AG10803 (cell line): ENCODE results near the gene C4BPA.

Source experiments
- DNase-seq: peaks from one replicate; pipeline ENCODE4 v3.0.0; 2010; ENCODE audit warnings: low read depth
- H3K4me3 ChIP-seq: 2 replicates; pipeline ENCODE4 v1.5.1; 2011; ENCODE audit warnings: mild to moderate bottlenecking, low read length, control low read depth
- TF ChIP-seq, protein P1 (sequence below): conservative IDR thresholded peaks from 2 replicates; pipeline ENCODE4 v1.5.1; 2011; ENCODE audit warnings: mild to moderate bottlenecking, low read length, control low read depth, inconsistent platforms

C4BPA gene

GRCh38 chr1:207103892-207104373, at the start of gene C4BPA:
Gene C4BPA (plus strand): TSS chr1:207104233. CDS start chr1:207113026, 8,793 bp downstream.
- DNase-seq: no peak
- H3K4me3 ChIP-seq: no peak within 1 kb of the TSS
- TF ChIP-seq, protein P1, sequence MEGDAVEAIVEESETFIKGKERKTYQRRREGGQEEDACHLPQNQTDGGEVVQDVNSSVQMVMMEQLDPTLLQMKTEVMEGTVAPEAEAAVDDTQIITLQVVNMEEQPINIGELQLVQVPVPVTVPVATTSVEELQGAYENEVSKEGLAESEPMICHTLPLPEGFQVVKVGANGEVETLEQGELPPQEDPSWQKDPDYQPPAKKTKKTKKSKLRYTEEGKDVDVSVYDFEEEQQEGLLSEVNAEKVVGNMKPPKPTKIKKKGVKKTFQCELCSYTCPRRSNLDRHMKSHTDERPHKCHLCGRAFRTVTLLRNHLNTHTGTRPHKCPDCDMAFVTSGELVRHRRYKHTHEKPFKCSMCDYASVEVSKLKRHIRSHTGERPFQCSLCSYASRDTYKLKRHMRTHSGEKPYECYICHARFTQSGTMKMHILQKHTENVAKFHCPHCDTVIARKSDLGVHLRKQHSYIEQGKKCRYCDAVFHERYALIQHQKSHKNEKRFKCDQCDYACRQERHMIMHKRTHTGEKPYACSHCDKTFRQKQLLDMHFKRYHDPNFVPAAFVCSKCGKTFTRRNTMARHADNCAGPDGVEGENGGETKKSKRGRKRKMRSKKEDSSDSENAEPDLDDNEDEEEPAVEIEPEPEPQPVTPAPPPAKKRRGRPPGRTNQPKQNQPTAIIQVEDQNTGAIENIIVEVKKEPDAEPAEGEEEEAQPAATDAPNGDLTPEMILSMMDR: no peak

DNA sequence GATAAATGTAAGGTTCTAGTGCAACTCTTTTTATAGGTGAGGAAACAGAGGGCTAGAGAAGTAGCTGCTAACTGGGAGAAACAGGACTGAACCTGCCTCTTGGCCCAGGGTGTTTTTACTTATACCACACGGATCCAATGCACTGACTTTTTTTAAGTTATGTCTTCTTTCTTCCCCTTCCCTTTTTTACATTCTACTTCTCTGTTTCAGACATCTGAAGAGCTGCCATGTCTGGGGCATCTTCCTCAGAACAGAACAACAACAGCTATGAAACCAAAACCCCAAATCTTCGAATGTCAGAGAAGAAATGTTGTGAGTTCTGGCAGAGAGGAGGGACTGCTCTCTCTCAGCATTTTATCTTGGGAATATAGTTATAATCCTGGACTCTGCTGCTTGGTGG, 49.5 kb upstream of the C4BPA start:
- TF ChIP-seq, protein P1: no peak
- no peak for DNase-seq
- no peak overlapping the region for H3K4me3 ChIP-seq

DNA sequence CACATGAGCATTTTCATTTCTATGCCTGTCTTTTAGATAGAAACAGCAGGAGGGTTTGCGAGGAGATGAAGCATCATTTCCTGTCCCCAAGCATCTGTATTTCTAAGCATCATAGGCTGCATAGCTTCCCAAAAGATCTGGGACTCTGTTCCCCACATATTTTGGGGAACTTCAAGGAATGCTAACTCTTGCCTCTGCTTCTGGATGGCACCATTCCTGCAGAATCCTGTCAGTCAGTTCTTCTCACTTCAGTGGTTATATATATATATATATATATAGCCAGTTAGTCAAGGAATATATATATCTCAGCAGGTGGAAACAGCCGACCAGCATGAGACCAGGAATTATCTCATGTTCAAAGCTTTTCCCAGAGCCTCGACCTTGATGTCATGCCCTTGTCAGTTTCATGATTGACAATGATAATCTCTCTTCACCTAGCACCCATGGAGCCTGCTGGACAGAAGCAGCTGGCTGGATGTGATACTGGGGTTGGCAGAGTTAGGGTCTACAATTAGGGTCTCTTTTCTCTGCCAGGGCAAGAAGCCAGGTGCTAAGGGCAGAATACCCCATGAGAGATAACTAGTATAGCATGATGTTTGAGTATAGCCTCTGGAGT, 48.5 kb upstream of the C4BPA start:
- TF ChIP-seq, protein P1: no peak
- no peak for DNase-seq
- H3K4me3 ChIP-seq: no peak overlapping the region

- DNase-seq: no peak
- TF ChIP-seq, protein P1: no peak
- no peak overlapping the region for H3K4me3 ChIP-seq
Measured at GRCh38 chr1:207056673-207057072, 47.4 kb upstream of the C4BPA start.

DNA sequence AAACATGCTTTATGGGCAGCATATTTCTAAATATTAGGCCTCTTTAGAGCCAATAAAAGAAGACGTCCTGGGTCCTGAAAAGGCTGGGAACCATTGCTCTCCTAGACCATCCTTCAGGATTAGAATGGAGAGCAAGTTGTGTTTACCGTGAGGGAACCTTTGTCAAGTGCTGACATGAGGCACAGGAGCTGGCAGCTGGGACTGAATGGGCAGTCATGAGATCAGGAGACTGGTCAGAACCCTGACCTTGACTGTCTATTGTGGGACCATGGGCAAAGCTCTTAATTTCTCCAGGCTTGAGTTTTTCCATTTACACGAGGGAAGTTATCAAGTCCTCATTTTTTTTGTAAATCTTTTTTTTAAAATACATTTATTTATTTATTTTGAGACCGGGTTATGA, 45.8 kb upstream of the C4BPA start:
- TF ChIP-seq, protein P1: no peak
- H3K4me3 ChIP-seq: no peak overlapping the region
- no peak for DNase-seq

DNA sequence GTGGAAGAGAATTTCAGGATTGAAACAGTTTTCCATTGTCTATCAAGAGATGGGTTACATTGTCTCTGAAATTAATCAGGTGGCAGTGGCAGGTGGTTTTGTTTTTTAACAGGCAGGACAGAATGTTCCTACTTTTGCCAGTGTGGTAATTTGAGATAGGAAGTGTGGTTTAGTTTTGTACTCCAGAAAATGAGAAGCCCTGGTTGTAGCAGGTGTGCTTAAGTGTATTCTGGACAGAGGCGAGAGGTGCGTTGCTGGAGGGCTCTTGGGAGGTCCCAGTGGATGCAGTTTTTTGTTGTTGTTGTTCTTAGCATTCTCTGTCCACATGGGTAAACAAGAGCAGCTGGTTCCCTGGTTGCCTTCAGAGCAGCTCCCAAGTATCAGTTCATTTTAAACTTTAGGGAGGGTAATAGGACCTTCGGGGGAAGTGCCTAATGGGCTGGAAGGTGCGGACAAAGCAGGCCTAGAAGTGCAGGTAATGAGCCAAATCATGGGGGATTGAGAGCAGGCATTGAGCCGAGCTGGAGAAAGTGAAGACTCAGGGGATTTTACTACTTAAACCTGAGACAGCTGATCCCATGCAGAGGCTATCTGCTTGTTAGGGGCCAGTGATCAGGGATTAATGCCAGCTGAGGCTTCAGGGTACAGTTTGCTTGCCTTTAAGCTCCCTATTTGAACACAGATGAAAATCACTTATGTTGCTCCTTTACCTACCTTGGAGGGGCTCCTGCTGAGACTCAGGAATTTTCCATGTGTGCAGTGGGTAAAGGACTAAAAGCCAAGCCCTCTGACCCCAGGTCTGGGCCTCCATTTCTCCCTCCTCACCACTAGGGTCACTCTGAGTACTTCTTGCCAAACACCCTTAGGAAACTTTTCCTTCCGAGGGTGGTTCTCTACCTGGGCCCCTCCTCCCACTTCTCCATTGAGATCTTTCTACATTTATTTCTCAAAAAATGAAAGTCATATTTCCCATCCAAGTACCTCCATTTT, 44.9 kb upstream of the C4BPA start:
- TF ChIP-seq, protein P1: 0 out of 2 replicates have a peak, but pooled peaks have one; percentile 5
- no peak for DNase-seq
- no peak overlapping the region for H3K4me3 ChIP-seq
